A549 (cell line): ENCODE data around the gene ETFDH.

ENCODE experiments used
- CHD2 ChIP-seq: fragments of 150-350 bp; IDR thresholded peaks from 2 replicates; pipeline ENCODE4 v1.6.1; 2014; ENCODE audit warnings: low read length; ENCODE audit not compliant: partially characterized antibody
- JUNB ChIP-seq: fragments of >200 bp; sonication (Bioruptor Twin); formaldehyde crosslinking; IDR thresholded peaks from 2 replicates; pipeline ENCODE4 v1.6.1; 2016
- POLR2A ChIP-seq: IDR thresholded peaks from 2 replicates; pipeline ENCODE4 v1.6.1; 2012; ENCODE audit warnings: mild to moderate bottlenecking, low read length
- RNF2 ChIP-seq: fragments of 200-600 bp; sonication (generic); IDR thresholded peaks from 2 replicates; pipeline ENCODE4 v1.6.1; 2016; ENCODE audit warnings: low read depth, mild to moderate bottlenecking, antibody characterized with exemption, moderate library complexity, borderline replicate concordance
- TF ChIP-seq, protein P1 (sequence below): fragments of >200 bp; sonication (Bioruptor Twin); formaldehyde crosslinking; IDR thresholded peaks from 3 replicates; pipeline ENCODE4 v1.5.1; 2016

DNA sequence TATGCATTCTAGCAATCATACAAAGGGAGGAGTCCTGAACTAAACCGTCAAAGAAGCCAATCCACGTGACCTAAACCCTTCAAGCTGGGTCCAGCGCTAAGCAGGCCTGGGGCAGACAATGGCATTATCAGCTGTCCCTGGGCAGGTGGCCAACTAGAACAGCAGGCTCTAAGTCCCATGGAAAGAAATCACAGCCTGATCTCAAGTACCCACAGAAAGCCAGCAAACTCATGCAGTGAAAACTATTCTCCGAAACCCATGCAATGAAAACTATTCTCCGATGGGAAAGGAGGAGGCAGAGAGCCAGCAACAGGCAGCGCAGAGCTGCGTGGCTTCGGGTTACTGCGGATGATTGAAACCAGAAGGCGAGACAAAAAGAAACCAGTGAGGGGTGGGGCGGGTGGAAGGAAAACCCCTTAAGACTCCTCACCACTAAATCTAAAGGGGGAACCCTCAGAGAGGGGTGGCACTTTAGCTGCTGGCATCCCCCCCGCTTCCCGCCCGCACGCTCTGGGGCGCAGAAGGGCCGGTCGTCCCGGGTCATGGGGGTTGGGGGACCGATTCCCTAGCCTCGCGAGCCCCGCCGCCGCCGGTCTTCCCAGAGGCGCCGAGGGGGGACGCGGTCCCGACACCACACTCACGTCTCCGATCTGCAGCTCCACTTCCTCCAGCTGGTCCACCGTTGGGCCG is 976 bp upstream of the ETFDH start:
- TF ChIP-seq CHD2: no peak
- no peak for TF ChIP-seq JUNB
- TF ChIP-seq POLR2A: no peak
- TF ChIP-seq, protein P1, sequence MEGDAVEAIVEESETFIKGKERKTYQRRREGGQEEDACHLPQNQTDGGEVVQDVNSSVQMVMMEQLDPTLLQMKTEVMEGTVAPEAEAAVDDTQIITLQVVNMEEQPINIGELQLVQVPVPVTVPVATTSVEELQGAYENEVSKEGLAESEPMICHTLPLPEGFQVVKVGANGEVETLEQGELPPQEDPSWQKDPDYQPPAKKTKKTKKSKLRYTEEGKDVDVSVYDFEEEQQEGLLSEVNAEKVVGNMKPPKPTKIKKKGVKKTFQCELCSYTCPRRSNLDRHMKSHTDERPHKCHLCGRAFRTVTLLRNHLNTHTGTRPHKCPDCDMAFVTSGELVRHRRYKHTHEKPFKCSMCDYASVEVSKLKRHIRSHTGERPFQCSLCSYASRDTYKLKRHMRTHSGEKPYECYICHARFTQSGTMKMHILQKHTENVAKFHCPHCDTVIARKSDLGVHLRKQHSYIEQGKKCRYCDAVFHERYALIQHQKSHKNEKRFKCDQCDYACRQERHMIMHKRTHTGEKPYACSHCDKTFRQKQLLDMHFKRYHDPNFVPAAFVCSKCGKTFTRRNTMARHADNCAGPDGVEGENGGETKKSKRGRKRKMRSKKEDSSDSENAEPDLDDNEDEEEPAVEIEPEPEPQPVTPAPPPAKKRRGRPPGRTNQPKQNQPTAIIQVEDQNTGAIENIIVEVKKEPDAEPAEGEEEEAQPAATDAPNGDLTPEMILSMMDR: no peak
- TF ChIP-seq RNF2: no peak
